Dedifferentiated amniotic fluid mesenchymal stem cell (primary cell): ENCODE measurements around the gene ZFPM1.
"Not testable (repeated sequence)": the region's sequence is repeated elsewhere in the genome, so short reads cannot be mapped to it uniquely, and the experiment has no call there.

ENCODE experiments used
- DNase-seq: peaks from one replicate; pipeline ENCODE4 v3.0.0-alpha.2; 2016; ENCODE audit errors: extremely low spot score

Gene ZFPM1

DNA sequence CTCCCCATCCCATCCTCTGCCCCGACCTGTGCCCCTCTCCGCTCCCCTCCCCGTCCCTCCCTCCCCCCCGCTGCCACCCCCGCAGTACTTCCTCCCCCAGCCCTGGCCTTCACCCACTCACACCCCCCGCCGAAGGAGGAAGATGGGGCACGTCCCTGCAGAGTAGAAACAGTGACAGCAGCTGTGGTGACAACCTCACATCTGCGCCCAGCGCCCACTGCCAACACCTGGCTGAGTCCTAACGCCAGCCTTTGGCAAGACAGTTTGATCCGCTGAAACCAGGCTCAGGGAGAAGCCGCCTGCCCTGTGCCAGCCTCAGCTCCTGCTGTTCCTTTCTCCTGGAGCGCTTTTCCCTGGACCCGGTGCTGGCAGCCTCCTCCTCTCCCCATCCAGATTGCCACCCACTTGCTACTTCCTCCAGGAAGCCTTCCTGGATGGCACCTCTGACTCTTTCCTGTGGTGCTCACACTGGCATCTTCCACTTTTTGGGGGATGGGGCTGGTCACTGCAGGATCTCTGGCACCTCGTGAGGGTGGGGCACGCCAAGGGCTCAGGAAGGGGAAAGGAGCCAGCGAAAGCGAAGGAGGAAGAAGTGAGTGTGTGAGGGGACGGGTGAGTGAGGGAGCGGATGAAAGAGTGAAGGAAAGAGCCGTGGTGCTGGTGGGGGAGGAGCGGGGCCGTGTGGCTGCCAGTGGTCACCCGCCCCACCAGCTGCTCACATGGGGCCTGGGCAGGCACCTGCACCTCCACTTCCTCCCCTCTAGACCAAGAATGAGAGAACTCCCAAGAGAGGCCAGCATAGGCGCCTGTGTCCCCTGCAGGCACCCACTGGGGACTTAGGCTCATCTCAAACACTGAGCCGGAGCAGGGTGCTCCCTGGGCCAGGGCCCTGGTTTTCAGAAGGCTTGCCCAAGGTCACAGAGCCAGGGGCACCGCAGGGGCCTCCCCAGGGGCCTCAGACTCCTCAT is 27.0 kb downstream of the ZFPM1 start:
- no peak for DNase-seq

DNA sequence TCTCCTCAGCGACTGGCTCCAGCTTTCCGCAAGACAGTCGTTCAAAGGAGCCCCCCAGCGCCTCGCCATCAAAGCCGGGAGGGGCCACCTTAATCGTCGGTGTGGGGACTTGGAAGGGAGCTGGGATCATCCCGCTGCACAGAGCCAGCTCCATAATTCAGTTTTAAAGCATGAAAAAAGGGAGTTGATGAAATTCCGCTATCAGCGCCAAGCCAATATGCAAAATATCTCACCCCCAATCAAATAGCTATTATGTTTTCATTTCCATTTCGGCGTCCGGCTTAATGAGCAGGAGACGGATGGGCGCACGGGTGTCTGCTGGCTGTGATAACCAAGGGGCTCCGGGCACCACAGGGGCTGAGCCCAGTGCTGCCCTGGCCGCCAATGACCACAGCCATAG is 27.7 kb downstream of the ZFPM1 start:
- no peak for DNase-seq

DNA sequence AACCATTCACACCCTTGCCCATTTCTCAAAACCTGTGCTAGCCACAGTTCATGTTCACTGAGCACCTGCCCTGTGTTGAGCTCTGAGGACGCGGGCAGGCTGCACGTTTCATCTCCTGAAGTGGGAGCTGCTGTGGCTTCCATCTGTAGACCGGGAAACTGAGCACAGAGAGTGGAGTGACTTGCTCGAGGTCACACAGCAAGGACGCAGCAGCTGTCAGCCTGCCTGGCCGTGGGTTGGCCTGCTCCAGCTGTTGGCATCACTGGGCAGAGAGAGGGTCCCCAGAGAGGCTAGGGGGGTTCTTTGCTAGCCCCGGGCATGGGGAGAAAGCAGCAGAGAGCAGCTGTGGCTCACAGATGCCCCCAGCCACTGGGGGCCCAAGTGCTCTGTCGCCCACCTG is 28.8 kb downstream of the ZFPM1 start:
- DNase-seq = no peak

DNA sequence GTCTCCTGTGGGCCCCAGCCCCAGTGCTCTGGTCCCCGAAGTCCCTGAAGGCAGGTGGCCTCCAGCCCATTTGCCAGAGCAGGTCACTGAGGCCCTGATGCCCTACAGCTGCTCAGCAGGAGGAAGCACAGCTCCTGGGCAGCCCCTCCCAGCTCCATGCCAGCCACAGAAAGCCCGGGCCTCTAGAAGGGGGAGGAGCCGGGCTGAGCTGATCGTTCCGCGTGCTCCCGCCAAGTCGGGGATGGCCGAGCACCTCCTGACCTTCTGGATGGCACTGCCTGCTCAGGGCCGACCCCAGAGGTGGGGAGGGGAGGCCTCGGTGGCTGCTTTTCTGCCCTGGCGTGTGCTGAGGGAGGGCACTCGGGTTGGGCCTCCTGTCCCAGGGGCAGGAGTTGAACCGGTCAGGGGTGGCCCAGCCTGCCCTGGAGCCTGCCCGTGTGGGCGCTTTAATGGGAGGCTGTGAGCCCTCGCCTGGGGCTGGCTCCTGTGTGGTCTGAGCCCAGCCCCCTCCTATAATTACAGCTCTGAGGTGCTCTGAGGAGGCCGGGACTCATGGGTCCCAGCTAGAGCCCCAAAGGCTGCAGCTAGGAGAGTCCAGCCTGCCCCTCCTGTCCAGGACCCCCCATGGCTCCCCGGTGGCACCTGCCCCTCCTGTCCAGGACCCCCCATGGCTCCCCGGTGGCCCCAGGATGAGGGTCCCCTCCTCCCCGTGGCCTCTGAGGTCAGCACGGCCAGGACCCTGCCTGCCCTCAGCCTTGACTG is 29.7 kb downstream of the ZFPM1 start:
- no peak for DNase-seq

DNA sequence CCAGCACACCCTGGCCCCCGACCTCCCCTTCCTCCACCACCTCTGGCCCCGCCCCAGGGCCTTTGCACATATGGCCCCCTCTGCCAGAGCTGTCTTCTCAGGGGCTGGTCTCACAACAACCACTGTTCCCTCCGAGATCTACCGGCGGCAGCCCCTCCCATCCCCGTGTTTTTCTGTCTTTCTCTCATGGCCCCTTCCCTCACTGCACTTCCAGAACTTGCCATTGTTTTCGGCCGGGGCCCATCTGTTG is 30.2 kb downstream of the ZFPM1 start:
- DNase-seq = no peak

DNA sequence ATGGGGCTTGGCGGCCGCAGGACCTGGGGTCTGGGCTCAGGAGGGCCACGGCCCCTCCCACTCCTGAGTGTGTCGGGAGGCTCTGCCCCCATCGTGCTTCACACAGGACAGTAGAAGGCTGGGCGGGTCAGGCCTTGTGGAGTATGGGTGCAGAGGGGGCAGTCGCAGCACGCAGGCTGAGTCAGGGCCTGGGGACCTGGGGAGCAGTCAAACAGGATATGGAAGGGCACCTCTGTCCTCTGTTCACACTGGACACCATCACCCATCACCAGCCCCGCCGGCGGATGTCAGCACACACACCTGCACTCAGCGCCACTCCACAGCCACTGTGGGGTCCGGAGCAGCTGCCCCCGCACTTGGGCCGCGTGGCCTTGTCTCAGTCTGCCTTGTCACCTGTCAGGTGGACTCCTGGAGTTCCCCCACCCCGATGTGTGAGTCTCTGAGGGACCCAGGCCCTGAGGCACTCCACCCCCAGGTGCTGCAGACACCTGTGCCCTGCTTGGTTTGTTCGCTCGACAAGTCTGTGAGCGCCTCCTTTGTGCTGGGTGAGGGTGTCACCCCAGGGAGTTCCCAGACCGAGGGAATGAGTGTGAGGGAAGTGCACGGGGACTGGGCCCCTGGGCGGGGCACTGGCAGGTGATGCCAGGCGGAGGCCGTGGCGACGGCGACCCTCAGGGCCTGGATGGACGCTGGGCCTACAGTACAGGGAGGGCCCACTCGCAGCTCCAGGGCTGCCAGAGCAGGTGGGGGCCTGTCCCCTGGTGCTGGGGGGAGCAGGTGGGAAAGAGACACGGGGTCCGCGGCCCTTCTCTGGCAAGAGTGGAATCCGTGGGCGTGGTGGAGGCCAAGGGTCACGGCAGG is 31.7 kb downstream of the ZFPM1 start:
- no peak for DNase-seq

DNA sequence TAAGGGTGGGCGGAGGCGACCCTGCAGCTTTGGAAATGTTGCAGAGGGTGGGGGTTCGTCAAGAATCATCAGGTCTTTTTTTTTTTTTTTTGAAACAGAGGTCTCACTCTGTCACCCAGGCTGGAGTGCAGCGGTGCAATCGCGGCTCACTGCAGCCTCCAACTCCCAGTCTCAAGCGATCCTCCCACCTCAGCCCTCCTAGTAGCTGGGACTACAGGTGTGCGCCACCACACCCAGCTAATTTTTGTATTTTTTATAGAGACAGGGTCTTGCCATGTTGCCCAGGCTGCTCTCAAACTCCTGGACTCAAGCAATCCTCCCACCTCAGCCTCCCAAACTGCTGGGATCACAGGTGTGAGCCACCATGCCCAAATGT is 32.3 kb downstream of the ZFPM1 start:
- not testable (repeated sequence) for DNase-seq

DNA sequence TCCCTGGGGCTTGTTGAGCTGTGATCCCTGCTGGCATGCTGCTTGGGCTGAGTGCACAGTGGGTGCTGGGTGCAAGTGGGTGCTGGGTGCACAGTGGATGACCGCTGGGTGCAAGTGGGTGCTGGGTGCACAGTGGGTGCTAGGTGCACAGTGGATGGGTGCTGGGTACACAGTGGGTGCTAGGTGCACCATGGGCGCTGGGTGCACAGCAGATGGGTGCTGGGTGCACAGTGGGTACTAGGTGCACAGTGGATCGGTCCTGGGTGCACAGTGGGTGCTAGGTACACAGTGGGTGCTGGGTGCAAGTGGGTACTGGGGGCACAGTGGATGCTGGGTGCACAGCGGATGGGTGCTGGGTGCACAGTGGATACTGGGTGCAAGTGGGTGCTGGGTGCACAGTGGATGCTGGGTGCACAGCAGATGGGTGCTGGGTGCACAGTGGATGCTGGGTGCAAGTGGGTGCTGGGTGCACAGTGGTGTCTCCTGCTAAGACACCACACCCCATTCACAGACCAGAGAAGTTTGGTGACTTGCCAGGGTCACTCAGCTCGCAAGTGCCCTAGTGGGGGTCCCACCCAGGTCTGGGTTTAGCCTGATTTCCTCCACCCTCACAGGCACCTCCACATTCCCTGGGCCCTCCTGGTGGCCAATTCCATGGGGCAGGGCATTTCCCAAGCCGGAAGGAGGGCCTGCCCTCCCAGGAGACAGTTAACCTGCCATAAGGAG is 33.5 kb downstream of the ZFPM1 start:
- no peak for DNase-seq

DNA sequence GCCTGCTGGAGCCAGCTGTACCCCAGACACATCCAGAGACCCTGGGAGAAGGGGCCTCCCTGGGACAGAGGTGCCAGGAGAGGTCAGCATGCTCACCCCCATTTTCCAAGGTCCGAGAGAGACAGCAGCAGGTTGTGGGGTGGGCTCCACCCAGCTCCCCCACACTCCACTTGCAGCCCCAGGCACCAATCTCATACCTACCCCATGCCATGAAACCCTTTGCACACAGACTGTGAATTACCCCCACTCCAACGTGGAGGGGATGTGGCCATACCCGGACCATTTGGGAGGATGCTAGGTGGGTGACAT is 34.0 kb downstream of the ZFPM1 start:
- no peak for DNase-seq

DNA sequence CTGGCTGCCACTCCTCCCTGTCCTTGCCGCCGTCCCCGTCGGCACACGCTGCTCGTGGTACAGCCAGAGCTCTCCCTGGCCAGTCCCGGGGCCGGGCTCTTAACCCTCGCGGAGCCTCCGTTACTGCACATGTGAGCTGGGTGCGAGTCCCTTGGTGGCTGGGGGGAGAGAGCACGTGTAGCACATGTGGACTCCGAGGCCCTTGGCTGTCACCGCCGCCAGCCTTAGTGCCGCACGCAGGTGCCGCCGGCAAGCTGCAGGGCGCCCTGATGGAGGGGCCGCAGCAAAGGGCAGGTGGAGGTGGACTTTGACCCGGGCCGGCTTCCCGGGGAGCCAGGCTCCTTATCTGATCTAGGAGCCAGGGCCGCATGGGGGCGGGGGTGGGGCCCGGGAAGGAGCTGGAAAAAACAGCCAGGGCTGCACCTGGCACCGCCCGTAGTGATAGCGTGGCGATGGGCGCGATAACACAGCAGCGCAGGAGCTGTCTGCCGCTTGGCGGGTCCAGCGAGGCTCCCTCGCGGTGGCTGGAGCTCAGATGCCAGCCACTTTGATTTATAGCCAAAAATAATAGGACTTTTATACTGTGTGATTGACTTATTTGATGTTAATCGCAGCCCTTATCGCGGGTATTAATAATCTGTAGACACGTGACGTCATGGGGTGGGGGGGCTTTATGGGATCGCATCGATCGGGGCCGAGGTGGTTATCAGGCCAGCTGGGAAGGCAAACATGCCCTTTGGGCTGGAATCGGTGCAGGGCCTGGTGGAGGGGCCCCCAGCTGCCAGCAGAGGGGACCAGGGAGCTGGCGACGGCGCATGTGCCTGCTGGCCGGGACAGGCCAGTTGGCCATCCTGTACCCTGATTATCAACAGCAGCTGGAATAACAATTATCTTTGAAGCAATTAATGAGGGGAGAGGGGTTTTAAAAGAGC is 35.1 kb downstream of the ZFPM1 start:
- no peak for DNase-seq

DNA sequence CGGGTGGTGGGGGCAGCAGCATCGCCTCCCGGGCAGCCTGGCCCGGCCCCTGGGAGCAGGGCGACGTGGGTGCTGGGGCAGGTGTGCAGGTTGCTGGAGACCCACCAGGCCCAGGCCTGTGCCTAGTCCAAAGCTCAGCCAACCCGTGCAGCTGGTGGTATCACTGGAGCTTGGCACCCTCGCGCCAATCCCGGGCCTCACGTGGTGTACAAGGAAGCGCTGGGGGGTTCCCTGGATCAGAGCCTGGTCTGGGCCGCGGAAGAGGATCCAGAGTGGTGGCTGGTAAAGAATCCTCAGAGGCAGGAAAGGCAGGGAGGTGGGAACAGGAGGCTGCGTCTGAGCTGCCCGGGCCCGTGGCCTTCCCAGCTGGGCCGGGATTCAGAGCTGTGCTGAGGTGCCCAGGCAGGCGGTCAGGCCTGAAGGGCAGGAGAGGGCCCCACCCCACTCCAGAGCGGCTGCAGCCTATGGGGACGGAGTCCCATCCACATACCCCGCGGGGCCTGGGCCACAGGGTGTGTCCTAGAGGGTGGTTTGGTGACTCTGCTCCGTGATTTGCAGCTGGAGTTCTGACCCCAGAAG is 36.2 kb downstream of the ZFPM1 start:
- DNase-seq = no peak

DNA sequence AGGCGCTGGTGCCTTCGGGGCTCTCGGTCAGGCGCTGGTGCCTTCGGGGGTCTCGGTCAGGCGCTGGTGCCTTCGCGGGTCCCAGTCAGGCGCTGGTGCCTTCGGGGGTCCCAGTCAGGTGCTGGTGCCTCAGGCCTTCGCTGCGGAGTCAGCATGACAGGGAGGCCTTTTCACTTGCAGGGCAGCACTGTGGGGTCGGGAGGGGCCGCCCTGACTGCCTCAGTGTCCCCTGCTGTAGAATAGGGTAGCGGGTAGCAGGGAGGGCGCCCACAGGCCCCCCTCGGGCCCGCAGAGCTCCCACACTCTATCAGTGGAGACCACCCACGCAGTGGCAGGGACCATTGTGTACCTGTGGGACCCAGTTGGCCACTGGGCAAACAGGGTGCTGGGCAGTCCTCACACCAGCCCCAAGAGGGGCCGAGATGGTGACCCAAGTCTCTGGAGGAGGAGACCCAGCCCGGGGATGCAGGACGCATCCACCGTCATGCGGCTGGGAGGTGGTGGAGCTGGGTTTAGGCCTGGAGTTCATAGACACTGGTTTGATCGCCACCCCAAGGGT is 38.0 kb downstream of the ZFPM1 start:
- no peak for DNase-seq

DNA sequence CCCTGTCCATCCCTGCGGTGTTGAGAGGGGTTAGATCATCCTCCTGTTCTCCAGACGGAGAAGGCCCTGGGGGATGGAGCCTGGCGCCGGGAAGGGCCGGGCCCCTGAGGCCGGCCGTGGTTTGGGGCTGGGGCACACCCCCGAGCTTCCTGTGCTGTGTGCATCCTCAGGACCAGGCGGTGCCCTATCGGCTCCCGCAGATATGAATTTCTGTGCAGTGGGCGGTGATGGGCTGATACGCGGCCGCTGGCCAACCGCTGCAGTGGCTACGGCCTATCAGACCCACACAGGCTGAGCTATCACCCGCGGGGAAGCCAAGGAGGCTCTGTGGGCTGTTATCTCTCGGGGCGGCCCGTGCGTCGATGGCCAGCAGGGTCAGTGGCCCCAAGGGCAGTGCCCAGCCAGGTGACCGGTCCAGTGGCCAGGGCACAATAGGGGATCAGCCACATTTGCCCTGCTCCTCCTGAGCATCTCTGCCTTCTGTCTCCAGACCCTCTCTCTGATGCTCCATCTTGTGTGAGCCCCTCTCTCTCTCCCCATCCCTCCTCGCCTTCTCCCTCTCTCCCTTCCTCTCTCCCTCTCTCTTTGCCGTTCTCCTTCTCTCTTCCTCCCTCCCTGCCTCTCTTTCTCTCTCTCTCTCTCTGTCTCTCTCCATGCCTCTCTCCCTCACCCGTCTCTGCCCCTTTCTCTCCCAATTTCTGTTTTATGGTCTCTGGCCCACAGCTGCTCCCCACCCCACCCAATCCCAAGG is 38.7 kb downstream of the ZFPM1 start:
- no peak for DNase-seq

DNA sequence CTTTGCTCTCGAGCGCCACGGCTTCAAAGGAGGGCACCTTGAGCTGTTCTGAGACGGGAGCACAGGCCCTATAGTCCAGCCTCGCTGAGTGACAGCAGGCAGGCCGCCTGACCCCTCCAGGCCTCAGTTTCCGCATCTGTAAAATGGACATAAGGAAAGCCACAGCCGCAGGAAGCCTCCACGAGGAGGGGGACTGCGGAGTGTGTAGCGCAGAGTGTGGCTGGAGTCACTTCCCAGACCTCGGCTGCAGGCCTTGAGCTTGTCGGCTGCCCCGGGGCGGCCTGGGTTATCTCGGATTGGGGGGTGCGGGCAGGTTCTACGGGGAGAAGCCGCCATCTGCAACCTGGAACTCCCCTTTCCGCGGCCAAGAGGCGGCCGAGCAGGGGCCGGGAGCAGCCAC is 40.8 kb downstream of the ZFPM1 start:
- no peak for DNase-seq

DNA sequence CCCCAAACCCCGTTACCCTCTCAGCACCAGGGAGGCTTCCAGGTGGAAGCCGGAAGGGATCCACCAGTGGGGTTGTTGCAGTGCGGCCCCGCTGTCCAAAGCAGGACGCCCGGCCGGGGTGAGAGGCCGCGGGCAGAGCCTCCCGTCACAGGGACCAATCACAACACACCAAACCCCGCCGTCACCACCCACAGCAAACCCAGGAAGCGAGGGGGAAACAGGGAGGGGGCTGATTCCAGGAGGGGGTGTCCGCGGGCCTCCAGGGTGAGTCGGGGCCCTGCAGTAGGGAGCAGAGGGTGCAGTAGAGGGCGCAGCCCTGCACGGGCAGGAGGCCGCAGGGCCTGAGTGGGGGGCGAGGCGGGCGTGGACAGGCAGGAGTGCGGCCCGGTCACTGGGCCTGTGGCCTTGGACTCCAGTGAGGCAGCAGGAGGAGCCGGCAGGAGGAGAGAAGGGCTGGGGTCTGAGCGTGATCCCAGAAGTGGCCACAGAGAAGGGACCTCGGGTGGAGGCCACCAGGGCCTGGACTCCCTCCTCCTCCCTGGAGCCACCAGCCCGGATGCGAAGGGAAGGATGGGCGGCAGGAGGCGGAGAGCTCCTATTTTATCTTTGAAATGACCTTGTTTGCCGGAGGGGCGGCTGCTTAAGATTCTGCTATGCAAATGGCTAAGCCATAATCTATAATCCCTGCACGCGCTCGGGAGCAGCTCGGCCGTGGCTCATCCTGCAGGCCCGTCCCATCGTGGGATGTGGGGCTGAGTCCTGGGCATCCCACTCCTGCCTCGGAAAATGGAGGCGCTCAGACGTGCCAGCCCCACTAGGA is 41.5 kb downstream of the ZFPM1 start:
- DNase-seq = no peak

DNA sequence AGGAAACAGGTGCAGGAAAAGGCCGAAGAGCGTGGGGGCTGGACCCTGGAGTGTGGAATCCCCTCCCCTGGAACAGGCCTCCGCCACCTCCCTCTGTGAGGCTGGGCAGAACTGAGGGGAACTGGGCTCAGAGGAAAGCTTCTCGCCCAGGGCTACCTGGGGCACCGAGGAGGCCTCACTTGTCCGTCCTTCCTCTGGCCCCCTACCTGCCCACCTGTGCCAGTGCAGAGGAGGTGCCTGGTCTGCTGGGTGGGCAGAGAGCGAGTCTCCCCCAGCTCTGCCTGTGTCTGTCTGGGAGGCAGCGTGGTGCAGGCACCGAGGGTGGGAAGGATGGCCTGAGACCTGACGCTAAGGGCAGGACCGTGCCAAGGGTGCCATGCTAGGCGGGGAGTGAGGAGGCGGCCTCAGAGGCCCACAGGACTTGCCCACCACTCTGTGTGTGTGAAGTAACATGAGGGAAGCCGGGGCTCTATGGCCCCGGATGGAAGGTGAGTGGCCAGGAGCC is 42.2 kb downstream of the ZFPM1 start:
- DNase-seq = no peak

DNA sequence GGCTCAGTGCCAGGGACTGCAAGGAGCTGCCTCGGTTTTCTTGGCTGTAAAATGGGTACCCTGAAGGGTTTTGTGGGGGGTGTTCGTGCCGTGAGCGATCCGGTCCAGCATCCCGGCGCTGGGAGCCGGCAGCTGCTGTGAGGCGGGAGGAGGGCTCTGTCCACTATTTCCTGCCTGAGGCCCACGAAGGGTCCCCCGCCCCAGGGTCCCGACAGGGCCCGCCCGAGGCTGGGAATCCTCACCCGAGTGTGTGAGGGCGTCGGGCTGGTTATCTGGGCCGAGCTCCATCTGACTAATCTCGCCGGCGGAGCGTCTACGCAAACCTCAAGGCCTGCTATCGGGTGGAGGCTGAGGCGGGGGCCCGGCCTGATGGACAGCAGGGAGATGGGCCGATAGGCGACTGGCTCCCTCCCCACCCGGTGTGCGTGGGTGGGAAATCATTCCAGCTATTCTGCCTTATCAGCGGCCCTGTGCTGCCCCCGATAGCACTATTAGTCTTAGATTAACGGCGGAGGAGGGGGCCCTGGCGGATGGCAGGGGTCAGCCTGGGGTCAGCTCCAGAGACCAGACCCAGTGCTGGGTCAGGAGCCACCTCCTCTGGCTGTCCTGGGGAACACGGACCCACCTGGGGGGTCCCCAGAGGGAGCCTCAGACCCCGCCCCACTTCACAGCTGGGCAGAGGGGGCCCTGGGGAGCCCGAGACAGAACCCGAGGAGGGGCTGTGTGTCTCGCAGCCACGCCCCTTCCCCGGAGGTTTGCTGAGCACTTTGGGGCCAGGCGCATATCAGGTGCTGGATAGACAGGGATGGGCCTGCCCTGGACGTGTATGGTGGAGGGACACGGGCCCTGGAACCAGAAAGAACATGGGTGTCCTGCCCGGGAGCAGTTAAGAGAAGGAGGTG is 44.7 kb downstream of the ZFPM1 start:
- no peak for DNase-seq
